GM19395 (cell line): ENCODE measurements around the gene BGLAP.

Experiments
- ATAC-seq: cut with Tn5 transposase; IDR thresholded peaks from one replicate; pipeline ENCODE4 v1.9.1; 2021; ENCODE audit warnings: mild to moderate bottlenecking, moderate library complexity; ENCODE audit not compliant: unreplicated experiment

The BGLAP gene

DNA sequence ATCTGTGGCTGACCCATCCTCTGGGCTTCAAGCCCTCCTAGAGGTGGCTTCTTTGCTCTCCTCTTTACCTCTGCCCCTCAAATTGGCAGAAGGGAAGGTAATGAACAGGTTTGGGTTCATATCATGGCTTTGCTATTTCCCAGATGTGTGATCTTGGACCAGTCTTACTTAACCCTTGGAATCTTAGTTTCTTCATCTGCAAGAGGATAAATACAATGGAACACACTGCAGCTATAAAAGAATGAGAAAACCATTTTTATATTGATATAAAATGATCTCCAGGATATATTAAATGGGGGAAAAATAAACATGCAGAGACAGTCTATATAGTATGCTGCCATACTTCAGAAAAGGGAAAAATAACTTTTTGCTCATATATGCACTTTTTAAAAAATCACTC is 47.9 kb downstream of the BGLAP start:
- no peak for ATAC-seq

DNA sequence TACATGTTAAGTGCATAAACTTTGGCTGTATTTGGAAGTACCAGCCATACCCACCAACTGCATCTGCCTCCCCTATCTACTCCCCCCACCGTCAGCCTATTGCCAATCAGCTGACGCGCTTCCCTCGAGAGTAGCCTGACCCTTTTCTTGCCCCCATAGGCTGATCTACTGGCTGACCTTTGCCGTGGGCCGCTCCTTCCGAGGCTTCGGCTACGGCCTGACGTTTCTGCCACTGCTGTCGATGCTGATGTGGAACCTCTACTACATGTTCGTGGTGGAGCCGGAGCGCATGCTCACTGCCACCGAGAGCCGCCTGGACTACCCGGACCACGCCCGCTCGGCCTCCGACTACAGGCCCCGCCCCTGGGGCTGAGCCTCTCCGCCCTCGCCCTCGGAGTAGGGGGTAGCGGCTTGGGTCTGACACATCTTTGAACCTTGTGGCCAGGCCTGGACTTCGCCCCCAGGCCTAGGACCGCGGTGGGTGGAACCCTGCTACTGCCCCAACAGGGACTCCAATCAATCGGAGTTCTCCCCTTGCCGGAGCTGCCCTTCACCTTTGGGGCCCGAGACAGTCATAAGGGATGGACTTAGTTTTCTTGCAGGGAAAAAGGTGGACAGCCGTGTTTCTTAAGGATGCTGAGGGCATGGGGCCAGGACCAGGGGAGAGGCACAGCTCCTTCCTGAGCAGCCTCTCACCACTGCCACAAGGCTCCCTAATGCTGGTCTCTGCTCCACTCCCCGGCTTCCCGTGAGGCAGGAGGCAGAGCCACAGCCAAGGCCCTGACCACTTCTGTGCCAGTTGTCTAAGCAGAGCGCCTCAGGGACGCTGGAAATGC is 49.5 kb downstream of the BGLAP start:
- ATAC-seq, result peak; percentile 56
